Jurkat, Clone E6-1 (cell line): ENCODE results near the gene TRAF3.

Experiments
- DNase-seq: peaks from one replicate; pipeline ENCODE4 v3.0.0-alpha.2; 2011; ENCODE audit warnings: low read depth, low spot score
- H3K4me3 ChIP-seq: 2 replicates; pipeline ENCODE4 v1.5.1; 2011; ENCODE audit warnings: mild to moderate bottlenecking, low read length, control low read depth, moderate library complexity

The TRAF3 gene

DNA sequence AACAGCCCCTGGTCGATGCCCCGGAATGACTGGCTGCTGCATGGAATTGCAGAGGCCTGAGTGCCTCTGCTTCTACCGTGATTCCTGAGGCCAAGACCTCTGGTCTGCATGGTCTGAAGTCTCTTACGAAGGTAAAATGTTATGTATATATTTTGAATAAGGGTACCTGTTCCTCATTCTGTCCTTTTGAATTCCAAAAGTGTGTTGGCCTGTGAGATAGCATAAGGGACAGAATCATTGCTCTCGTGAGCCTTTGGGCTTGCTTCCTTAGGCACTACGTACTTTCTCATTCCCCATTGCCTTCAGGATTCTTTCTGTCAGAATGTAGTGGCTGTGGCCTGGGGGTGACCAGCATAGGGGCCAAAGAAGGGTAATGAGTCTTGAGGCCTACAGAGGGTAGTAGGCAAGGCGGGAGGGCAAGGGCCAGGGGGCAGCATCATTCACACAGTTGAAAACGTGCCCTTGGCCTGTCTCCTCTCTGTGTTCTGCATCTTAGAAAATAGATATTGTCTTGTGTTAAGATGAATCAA is 19.5 kb downstream of the TRAF3 start:
- H3K4me3 ChIP-seq: no peak overlapping the region
- DNase-seq: no peak

DNA sequence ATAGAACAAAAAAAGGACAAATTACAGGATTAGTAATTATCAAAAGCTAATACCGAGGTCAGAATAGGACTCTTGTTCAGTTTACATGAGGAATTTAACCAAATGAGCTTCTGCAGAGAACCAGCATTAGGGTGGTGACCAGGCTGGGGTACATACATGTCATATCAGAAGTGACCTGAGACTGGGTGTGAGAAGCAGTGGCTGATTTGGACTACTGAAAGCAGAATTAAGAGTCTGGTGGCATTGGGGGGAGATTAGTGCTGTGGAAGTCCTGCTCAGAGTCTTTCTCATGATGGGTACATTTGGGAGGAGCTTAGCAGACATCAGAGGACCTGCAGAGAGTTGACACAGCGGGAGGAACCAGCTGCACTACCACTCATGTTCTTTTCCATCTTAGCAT is 21.7 kb downstream of the TRAF3 start:
- DNase-seq: no peak
- no peak overlapping the region for H3K4me3 ChIP-seq

DNA sequence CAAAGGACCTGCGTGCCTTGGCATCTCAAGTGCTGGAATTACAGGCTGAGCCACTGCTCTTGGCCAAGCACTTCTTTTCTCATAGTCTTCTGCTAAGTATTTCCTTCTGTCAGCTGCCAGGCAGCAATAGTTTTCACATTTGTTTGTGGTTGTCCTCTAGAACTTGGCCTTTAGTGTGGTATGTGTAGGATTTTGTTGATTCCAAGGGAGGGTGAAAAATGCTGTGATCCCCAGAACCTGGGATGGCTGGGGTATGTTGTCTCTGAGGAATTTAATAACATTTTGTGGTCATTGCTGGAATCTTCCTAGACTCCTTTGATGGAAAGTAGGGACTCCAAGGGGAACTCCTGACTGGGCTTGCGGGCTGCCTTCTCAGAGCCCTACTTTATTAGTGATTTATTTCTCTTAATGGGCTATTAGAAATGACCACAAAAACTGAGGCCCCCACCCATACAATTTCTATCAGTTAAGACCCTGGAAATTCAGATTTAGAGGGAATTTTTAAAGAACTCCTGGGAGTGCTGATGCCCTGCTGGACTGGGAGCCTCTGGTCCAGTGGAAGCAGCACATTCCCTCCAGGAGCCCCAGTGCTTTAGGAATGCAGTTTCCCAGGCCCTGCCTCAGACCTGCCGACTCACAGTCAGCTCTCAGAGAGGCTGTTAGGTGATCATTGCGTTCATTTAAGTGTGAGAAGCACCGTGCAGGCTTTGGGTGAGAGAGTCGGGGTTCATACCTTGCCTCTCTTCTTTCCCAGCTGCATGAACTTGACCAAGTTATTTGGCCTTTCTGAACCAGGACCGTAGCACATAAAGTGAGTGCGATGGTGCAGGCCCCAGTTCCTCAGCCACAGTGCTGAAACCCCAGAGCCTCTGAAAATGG is 22.7 kb downstream of the TRAF3 start:
- no peak for DNase-seq
- no peak overlapping the region for H3K4me3 ChIP-seq

DNA sequence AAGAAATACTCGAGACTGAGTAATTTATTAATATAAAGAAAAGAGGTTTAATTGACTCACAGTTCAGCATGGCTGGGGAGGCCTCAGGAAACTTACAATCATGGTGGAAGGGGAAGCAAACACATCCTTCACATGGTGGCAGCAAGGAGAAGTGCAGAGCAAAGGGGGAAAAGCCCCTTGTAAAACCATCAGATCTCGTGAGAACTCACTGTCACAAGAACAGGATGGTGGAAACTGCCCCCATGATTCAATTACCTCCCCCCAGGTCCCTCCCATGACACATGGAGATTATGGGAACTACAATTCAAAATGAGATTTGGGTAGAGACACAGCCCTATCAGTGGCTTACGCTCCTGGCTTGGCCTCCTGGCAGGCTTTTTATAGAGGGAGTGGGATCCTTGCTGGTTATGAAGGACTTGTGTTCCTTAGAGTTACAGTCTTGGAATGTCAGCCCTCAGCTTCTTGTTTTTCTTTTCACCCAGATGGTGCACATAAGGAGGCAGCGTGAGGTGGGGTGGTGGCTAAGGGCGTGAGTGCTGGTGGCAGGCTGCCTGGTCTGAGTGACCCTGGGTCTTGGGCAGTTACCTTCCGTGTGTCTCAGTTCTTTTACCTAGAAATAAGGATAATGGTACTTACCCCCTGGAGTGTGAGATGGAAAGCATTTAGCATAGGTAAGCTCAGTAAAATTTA is 25.7 kb downstream of the TRAF3 start:
- H3K4me3 ChIP-seq: no peak overlapping the region
- DNase-seq: no peak

DNA sequence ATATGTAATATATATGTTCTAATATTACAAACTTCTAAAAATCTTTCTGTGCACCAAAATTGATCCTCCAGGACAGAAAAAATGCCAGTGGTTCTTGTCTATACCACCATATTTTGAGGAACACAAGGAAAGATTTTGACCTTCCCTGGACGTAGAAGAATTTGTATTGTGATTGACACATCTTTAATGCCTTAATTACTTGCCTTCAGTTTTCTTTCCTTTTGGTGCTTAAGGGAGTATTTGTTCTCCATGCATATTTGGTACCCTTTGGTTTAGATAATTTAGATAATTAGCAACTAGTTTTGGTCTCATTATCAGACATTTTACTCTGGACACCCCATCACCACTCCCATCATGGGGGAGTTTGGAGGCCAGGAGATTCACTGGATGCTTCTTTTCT is 27.6 kb downstream of the TRAF3 start:
- no peak for DNase-seq
- no peak overlapping the region for H3K4me3 ChIP-seq

DNA sequence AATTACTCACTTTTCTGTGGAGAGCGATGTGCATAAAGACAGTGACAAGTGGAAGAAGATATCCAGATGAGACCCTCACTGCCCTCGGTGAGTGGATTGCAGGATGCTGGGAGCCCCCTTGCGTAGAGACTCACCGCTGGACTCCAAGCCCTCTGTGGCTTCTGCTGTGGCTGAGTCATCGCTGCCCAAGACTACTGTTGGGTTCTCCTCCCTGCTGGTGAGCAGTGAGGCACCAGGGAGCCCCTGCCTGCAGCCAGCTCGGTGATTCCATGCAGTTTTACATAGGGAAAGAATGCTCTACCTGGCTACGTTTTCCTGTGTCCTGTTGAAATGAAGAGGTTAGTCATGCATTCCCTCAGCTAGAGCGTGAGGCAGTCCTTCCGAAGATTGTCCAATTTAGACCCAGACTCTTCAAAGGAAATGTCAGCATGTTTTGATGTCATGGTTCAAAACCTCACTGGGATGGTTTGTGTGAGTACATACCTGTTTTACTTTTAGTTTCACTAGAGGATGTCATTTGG is 28.2 kb downstream of the TRAF3 start:
- DNase-seq: no peak

DNA sequence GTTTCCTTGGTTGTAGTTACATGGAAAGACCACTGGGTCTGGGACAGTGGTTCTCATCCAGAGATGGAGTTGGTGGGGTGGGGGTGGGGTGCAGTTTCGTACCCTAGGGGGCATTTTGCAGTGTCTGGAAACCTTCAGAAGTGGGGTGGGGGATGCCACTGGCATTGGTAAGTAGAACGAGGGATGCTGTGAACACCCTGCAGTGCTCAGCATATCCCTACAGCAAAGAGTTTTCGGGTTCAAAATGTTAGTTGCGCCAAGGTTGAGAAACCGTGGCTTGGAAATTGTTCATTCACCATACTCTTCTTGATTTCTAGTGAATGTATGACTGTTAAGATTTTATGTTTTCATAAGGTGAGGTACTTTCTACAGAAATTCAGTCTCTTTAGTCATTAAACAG is 28.7 kb downstream of the TRAF3 start:
- H3K4me3 ChIP-seq: no peak overlapping the region
- DNase-seq: no peak

More for the DNA sequence above, 28.2 kb downstream of the TRAF3 start:
- H3K4me3 ChIP-seq: no peak overlapping the region

DNA sequence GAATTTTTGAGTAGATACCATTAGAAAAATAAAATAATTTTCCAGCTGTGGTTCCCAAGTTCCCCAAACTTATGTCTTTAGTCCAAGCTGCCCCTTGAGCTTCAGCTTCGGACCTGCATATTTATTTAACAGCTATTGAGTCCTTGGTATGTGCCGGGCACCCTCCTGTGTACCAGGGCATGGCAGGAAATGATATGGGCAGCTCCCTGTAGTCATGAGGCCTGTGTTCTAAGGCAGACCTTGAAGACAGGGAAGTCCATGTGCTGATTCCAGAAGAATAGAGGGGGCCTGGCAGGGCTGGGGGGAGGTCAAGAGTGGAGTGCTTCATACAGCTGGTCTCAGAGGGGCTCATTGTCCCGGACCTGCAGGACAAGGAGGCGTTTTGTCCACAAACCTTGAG is 29.2 kb downstream of the TRAF3 start:
- no peak for DNase-seq
- H3K4me3 ChIP-seq: no peak overlapping the region

DNA sequence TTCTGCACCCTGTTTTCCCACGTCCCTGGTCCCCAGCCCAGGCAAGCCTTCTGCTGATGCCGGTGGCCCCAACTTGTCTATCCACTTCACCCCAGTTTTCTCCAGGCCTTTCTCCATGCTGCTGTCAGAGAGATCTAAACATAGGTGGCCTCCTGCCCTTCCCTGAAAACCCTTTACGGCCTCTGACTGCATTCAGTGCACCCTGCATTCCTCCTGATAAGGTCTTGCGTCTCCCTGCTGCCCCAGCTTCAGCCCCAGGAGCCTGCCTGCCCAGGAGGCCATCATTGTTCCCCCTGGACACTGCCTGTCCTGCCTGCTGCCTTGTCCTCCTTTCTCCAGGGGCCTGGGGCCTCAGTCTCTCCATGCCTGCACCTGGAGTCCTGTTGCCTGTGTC is 29.8 kb downstream of the TRAF3 start:
- no peak overlapping the region for H3K4me3 ChIP-seq
- DNase-seq: no peak

DNA sequence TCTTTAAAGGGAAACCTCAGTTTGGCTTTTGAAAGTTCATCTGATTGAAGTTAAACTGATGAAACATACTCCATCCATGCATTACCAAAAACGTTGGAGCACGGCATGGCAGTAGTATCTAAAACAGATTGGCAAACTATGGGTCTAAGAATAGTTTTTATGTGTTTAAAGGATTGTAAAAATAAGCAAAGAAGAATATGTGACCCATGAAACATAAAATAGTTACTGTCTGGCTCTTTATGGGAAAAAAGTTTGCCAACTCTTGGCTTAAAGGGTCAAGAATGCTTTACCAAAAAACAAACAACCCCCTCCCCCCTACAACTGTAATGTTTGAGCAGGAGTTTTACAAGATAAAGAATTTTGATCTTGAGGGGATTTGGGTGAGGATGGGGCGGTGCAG is 32.6 kb downstream of the TRAF3 start:
- no peak for DNase-seq
- H3K4me3 ChIP-seq: no peak overlapping the region

DNA sequence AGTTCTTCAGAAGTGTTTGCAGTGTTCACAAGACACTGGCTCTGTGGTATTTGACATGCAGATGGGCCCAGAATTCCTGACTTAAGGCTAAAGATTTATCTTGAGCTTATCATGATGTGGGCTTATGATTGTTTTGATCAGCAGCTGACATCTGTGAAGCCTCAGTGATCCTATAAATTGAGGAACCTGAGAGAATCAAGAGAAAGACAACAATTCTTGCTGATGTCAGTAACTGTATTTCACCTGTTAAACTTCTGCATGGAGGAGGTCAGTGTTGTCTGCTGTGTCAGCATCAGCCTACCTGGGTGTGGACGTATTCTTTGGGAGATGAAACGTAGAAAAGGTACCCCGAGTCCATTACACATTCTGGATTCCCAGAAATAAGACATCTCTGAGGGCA is 33.3 kb downstream of the TRAF3 start:
- DNase-seq: no peak
- H3K4me3 ChIP-seq: no peak overlapping the region

DNA sequence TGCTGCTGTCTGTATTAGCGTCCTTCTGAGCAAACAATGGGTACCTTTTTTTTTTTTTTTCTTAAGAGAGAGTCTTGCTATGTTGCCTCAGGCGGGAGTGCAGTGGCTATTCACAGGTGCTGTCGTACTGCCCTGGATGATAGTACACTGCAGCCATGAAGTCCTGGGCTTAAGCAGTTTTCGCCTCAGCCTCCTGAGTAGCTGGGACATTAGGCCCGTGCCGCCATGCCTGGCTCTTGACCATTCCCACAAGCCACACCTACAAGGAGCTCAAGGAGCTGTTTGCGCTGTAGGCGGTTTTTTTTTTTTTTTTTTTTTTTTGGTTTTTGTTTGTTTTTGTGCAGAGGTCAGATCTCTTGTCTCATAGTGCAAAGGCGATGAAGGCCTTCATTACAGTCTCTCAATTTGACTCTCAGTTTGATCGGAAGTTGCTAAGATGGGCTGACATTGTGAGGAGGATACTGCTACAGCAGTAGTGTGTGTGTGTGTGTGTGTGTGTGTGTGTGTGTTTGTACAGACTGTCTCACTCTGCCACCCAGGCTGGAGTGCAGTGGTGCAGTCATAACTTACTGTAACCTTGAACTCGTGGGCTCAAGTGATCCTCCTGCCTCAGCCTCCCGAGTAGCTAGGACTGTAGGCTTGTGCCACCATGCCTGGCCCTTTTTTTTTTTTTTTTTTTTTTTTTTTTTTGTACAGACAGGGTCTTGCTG is 34.2 kb downstream of the TRAF3 start:
- H3K4me3 ChIP-seq: no peak overlapping the region
- no peak for DNase-seq

DNA sequence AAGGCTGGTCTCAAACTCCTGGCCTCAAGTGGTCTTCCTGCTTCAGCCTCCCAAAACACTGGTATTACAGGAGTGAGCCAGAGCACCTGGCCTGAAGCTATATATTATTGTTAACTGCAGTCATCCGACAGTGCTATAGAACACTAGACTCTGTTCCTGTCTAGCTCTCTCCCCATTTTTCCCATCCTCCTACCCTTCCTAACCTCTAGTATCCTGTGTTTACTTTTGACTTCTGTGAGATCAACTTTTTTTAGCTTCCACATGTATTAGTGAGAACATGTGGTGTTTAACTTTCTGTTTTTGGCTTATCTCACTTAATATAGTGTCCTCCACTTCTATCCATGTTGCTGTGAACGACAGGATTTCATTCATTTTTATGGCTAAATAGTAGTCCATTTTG is 34.7 kb downstream of the TRAF3 start:
- H3K4me3 ChIP-seq: no peak overlapping the region
- DNase-seq: no peak

DNA sequence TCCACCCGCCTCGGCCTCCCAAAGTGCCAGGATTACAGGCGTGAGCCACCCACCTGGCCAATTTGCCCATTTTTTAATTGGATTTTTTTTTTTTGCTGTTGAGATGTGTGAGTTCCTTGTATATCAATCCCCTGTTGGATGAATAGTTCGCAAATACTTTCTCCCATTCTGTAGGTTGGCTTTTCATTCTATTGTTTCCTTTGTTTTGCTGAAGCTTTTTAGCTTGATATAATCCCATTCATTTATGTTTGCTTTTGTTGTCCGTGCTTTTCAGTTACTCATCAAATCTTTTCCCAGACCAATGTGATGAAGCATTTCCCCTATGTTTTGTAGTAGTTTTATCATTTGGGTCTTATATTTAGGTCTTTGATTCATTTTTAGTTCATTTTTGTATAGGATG is 36.4 kb downstream of the TRAF3 start:
- H3K4me3 ChIP-seq: no peak overlapping the region
- DNase-seq: no peak

DNA sequence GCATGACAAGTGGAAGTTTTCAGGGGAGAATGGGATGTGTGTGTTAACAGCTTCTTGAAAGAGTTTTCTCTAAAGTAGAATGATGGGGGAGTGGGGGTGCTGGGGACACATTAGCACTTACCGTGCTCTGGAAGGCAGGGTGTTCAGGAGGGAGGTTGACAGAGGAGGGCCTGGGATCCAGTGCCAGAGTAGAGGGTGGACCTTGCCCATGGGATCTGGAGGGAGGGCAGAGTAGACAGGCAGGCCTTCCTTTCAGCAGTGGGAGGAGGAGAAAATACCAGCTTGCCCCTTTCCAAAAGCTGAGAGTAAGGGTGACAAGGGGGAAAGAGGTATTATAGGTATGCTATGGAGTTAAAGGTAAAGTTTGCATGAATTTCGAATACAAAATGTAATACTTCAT is 40.1 kb downstream of the TRAF3 start:
- H3K4me3 ChIP-seq: no peak overlapping the region
- no peak for DNase-seq

DNA sequence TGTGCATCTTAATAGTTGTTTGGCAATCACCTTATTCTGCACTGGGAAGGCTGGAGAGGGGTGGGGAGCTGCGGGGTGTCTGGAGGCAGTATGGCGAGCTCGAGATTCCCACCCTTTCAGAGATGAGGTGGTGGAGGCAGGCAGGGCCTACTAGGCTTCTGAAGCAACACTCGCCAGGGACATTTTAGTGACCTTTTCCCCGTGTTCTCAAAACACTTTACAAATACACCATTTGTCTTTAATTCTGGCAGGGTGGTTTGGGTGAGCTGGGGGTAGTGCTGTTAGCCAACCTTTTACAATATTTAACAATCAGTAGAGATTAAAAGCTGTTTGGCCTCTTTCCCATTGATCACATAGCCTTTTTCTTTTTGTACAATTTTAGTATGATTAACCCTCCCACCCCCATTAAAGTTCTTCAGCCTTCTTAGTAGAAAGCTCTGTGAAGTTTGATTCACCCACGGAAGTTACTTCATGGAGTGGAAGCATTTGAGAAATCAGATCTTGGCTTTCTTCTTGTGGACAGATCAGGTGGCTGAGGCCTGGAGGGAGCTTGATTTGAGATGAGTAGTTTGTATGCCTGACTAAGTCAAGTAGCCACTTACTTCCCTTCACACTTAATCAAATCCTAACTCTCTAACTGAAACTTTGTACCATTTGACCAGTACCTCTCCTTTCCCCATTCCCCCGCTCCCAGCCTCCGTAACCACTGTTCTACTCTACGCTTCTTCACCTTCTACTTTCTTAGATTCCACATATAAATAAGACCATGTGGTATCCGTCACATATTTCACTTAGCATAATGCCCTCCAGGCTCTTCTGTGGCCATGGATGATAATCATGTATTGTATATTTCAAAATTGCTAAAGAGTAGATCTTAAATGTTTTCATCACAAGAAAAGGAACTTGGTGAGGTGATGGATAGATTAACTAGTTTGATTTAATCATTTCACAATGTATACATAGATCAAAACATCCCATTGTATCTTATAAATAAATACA is 41.0 kb downstream of the TRAF3 start:
- no peak overlapping the region for H3K4me3 ChIP-seq
- no peak for DNase-seq

DNA sequence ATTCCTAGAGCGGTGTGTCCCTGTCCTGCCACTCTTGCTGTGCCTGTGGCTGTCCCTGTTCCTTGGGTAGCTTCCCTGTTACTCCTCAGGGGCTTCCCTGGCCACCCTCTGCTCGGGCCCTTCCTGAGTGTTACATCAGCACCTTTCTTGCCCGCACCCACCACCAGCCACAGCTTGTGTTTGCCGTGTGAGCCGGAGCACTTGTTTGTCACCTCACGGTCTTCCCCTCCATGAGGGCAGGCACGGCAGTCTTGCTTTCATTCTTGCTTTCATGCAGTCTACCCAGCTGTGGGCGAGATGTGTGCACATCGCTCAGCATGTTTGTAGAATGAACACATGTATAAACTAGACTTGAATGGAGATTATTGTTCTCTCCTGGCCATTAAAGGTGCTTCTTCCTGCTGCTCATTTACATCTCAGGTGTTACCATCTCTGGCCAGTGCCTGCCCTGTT is 42.0 kb downstream of the TRAF3 start:
- H3K4me3 ChIP-seq: no peak overlapping the region
- no peak for DNase-seq

DNA sequence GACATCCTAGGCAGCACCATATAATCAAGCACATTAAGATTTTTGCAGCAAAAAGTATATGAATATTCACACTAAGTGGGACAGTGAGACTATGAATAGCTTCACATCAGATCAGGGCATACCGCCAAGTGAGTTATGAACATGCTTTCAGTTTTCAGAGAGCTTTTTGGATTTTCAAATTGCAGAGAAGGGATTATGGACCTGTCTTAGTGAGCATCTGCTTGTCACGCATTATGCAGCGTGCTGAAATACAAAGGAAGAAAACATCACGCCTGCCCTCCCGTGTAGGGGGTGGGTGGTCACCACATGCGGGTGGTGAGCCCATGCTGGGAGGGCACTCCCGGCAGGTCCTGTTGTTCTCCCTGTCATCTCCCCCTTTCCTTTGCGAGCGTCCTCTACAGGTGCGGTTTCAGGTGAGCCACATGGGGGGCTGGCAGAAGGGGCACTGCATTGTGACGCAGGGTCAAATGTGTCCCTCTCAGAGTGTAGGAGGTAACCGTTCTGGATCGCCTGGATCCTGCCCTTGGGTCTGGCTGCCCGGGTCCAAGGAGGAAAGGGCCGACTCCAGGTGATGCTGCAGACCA is 42.6 kb downstream of the TRAF3 start:
- DNase-seq: no peak
- H3K4me3 ChIP-seq: no peak overlapping the region
